T-cell (primary cell): ENCODE results near the gene MN1. TPM values are rescaled to one million over a fixed set of nuclear protein-coding genes. Genes with fewer than 3 reads are reported as not detected.

Experiments used
- ATAC-seq, 4 experiments: fragments of 200-7000 bp in 3 of 4; fragments of 150-1000 bp in 1 of 4; cut with Tn5 transposase; replicated peaks in 1 of 4; 1 replicate in 3 of 4; 2 replicates in 1 of 4; pipeline ENCODE4 v1.10.0; 2021; ENCODE audit warnings: moderate library complexity in 3 of 4, mild to moderate bottlenecking in 2 of 4, moderate number of reproducible peaks in 1 of 4
- CTCF ChIA-PET, 2 donors: fragments of 300-600 bp; sonication (Branson Sonifier 250); formaldehyde crosslinking; loops; one replicate each; lab custom pipeline; 2022; ENCODE audit warnings: antibody characterized with exemption in 2 of 2; lab: Charles Lee
- POLR2A ChIA-PET, 2 donors: fragments of 300-600 bp; sonication (Branson Sonifier 250); formaldehyde crosslinking; loops; one replicate each; lab custom pipeline; 2022; ENCODE audit warnings: antibody characterized with exemption in 2 of 2; lab: Charles Lee
- DNase-seq, 35 experiments: peaks; one replicate each; pipeline versions ENCODE4 v3.0.0 to v3.0.0-alpha.2; 2013 to 2023
- H3K27ac ChIP-seq: one replicate; pipeline ENCODE4 v1.5.1; 2013; ENCODE audit warnings: low read length
- H3K27me3 ChIP-seq, 2 experiments: replicated peaks in 1 of 2; 1 replicate in 1 of 2; 2 replicates in 1 of 2; pipeline versions ENCODE4 v1.6.1 to v1.7.0; 2013; ENCODE audit warnings: low read length in 1 of 2, mixed read lengths in 1 of 2; ENCODE audit not compliant: control insufficient read depth in 2 of 2, insufficient read depth in 2 of 2; ENCODE audit errors: extremely low read depth in 1 of 2
- H3K36me3 ChIP-seq, 2 donors: 1 replicate in 1 of 2; 2 replicates in 1 of 2; pipeline versions ENCODE4 v1.6.1 to v1.7.0; 2013; ENCODE audit warnings: low read length in 1 of 2; ENCODE audit not compliant: control insufficient read depth in 2 of 2, insufficient read depth in 1 of 2; ENCODE audit errors: extremely low read depth in 1 of 2
- H3K4me1 ChIP-seq, 2 experiments: 1 replicate in 1 of 2; 2 replicates in 1 of 2; pipeline versions ENCODE4 v1.6.1 to v1.7.0; 2013; ENCODE audit warnings: low read length in 2 of 2, mixed read lengths in 1 of 2; ENCODE audit not compliant: insufficient read depth in 2 of 2, control insufficient read depth in 1 of 2; ENCODE audit errors: extremely low read depth in 1 of 2
- H3K4me3 ChIP-seq, 2 donors: 1 replicate in 1 of 2; 2 replicates in 1 of 2; pipeline versions ENCODE4 v1.5.1 to v1.7.0; 2013; ENCODE audit warnings: mild to moderate bottlenecking in 2 of 2, low read length in 1 of 2, moderate library complexity in 1 of 2; ENCODE audit not compliant: control insufficient read depth in 1 of 2; ENCODE audit errors: extremely low read depth in 1 of 2
- H3K9me3 ChIP-seq: 2 replicates; pipeline ENCODE4 v1.7.0; 2013
- H3K27ac Mint-ChIP-seq, 2 donors: one replicate each; pipeline ENCODE4 v1.8.0; 2020 to 2021; ENCODE audit warnings: mild to moderate bottlenecking in 2 of 2, mixed read lengths in 2 of 2
- H3K27me3 Mint-ChIP-seq, 2 donors: one replicate each; pipeline ENCODE4 v1.8.0; 2021 to 2022; ENCODE audit warnings: mixed read lengths in 2 of 2
- H3K36me3 Mint-ChIP-seq: one replicate; pipeline ENCODE4 v1.8.0; 2021; ENCODE audit warnings: mixed read lengths
- H3K4me1 Mint-ChIP-seq, 3 donors: one replicate each; pipeline ENCODE4 v1.8.0; 2020 to 2022; ENCODE audit warnings: mixed read lengths in 3 of 3, mild to moderate bottlenecking in 1 of 3
- H3K4me3 Mint-ChIP-seq, 3 donors: one replicate each; pipeline ENCODE4 v1.8.0; 2020 to 2022; ENCODE audit warnings: mild to moderate bottlenecking in 3 of 3, mixed read lengths in 3 of 3, moderate library complexity in 3 of 3
- H3K9me3 Mint-ChIP-seq, 3 donors: one replicate each; pipeline ENCODE4 v1.8.0; 2020 to 2022; ENCODE audit warnings: mixed read lengths in 3 of 3
- WGBS: methylation state at CpG from one replicate; pipeline ENCODE4 v1.1.5; 2013; ENCODE audit warnings: missing lambda C conversion rate; ENCODE audit not compliant: insufficient coverage; 5-methylcytosine and 5-hydroxymethylcytosine counted together
- total RNA-seq, 35 experiments: library from RNA in 6 of 35; stranded (reverse) in 6 of 35; fragments of 120-200 nt in 1 of 35; gene quantifications; one replicate each; pipeline versions ENCODE4 v1.2.1 to v1.2.4 and lab custom pipeline; 2013 to 2026

The MN1 gene
- total RNA-seq, 5 donors from 2014 or later (not counting 1 experiment from before 2014, with no cell fraction given) = 0.22 to 0.43 (median 0.32) TPM

DNA sequence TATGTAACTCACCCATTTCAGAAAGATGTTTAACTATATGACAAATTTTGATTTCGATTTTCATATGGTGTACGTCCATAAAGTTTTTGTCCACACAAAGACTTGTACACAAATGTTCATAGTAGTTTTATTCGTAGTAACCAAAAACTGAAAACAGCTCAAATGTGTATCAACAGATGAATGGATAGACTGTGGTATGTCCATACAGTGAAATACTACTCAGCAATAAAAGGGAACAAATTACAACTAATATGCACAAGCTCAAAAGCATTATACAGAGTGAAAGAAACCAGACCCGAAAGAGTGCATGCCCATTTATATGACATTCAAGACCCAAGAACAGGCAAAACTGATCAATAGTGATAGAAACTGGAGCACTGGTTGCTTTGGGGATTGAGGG is 64.0 kb downstream of the MN1 start:
- no peak overlapping the region for H3K4me3 Mint-ChIP-seq
- POLR2A ChIA-PET = no interaction called here

DNA sequence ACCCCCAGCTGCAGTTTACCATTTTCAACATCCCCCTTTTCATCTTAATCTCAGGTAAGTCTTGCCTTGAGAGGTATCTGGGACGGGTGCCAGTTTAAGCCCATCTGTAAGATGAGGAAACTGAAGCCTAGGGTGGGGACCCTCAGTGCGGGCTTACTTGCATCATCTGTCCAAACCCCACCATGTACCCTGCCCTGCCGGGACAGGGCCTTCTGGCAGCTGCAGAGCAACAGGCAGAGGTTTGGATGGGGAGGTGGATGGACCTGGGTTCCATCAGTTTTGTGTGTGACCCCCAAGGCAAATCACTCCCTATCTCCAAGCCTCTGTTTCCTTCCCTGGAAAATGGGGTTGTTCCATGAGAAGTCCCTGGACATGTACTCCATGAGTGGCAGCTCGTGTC is 67.5 kb downstream of the MN1 start:
- Histone ChIP-seq H3K27ac (no peak overlapping the region), H3K4me1 (no peaks in the 10 kb centered on the region), H3K4me3 (no peak overlapping the region), H3K27me3 (peaks cover 0 to 15% of the 10 kb centered on the region in 2 experiments), H3K9me3 (no peaks in the 10 kb centered on the region), H3K36me3 (no peaks in the 10 kb centered on the region)
- 28% methylated on average over 2 of the region's 4 CpGs for WGBS
- Mint-ChIP-seq H3K9me3 (peaks cover 6 to 14% (median 8%) of the 10 kb centered on the region in 3 donors), H3K27me3 (peaks cover 0 to 6% of the 10 kb centered on the region in 2 donors), H3K4me1 (no peaks in the 10 kb centered on the region), H3K27ac (no peak overlapping the region), H3K4me3 (no peak overlapping the region), H3K36me3 (no peaks in the 10 kb centered on the region)
- POLR2A ChIA-PET = no interaction called here
- CTCF ChIA-PET = no interaction called here
- DNase-seq (no peak), ATAC-seq (no peak)

More for the DNA sequence above, 64.0 kb downstream of the MN1 start:
- Mint-ChIP-seq H3K36me3 (no peaks in the 10 kb centered on the region), H3K4me1 (no peaks in the 10 kb centered on the region), H3K27me3 (no peaks in the 10 kb centered on the region), H3K27ac (no peak overlapping the region), H3K9me3 (peaks cover 6 to 14% (median 13%) of the 10 kb centered on the region in 3 donors)
- no peaks in the 10 kb centered on the region for H3K4me1 ChIP-seq
- no peak overlapping the region for H3K27ac ChIP-seq
- H3K27me3 ChIP-seq = peaks cover 0 to 6% of the 10 kb centered on the region in 2 experiments
- CTCF ChIA-PET = no interaction called here
- no peak for DNase-seq
- ATAC-seq = no peak
- WGBS = no CpG with 5 or more reads among the region's 4 CpGs
- no peaks in the 10 kb centered on the region for H3K9me3 ChIP-seq
- H3K4me3 ChIP-seq = no peak overlapping the region
- H3K36me3 ChIP-seq = no peaks in the 10 kb centered on the region

DNA sequence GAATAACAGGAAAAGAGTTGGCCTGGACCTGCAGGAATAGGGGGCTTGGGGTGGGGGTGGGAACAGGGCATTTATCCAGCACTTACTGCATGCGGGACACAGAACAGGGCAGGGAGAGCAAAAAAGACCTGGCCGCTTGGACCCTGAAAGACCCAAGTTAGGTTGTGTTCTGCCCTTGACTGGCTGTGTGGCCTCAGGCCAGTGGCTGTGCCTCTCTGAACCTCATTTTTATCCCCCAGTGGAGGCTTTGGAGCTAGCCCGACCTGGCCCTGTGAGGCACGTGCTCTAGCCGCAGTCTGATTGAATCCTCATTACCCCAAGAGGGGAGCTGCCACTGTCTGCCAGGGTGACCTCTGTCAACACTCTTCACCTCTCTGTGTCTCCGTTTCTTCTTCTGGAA is 68.7 kb downstream of the MN1 start:
- peaks cover 5 to 6% (median 5%) of the 10 kb centered on the region in 3 donors for H3K9me3 Mint-ChIP-seq
- DNase-seq = no peak
- CTCF ChIA-PET = no interaction called here

DNA sequence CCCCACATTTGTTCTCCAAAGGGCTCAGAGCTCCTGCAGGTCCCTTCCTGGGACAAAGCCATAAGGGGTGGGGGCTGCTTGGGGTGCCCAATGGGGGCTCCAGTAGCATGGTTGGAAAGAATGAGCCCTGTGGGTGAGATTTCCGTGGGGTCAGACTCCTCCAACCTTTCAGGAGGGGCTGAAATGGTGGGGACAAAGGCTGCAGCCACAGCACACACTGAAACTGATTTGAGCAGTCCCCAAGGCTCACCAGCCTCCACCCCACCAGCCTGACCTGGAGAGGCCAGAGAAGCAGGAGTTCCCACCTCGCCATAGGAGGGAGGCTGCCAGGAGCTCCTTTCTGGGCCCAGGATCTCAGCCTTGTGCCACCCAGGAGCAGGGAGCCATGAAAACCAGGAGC is 69.2 kb downstream of the MN1 start:
- CTCF ChIA-PET = no interaction called here
- POLR2A ChIA-PET = no interaction called here

More for the DNA sequence above, 68.7 kb downstream of the MN1 start:
- Mint-ChIP-seq H3K4me1 (no peaks in the 10 kb centered on the region), H3K36me3 (no peaks in the 10 kb centered on the region), H3K27me3 (peaks cover 3 to 6% of the 10 kb centered on the region in 2 donors), H3K27ac (no peak overlapping the region), H3K4me3 (no peak overlapping the region)
- H3K4me1 ChIP-seq = no peaks in the 10 kb centered on the region
- POLR2A ChIA-PET = no interaction called here
- no peaks in the 10 kb centered on the region for H3K36me3 ChIP-seq
- no peak overlapping the region for H3K27ac ChIP-seq
- H3K9me3 ChIP-seq = no peaks in the 10 kb centered on the region
- peaks cover 0 to 20% of the 10 kb centered on the region in 2 experiments for H3K27me3 ChIP-seq
- no peak for ATAC-seq
- H3K4me3 ChIP-seq = no peak overlapping the region
- 79% methylated on average over 6 of the region's 6 CpGs for WGBS

DNA sequence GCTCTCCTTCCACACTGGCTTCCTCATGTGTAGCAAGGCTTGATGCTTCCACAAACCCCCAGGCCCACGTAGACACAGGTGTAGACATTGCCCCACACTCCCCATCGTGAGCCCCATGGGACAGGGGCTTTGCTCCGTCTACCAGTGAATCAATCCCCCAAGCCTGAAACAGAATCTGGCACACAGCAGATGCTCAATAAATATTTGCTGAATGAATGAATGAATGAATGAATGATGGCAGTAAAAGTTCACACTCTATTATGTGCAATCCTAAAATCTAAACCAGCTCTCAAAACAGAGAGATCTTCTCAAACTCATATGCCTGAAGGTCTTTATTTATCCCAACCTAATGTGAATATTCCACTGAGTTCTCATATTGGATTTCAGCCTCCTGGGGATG is 69.9 kb downstream of the MN1 start:
- WGBS = 80% methylated on average over 1 of the region's 3 CpGs

More for the DNA sequence above, 69.2 kb downstream of the MN1 start:
- H3K36me3 Mint-ChIP-seq = no peaks in the 10 kb centered on the region
- WGBS = 50% methylated on average over 1 of the region's 2 CpGs
- no peak for ATAC-seq
- peaks cover 7 to 11% of the 10 kb centered on the region in 2 donors for H3K27me3 Mint-ChIP-seq
- no peak overlapping the region for H3K27ac Mint-ChIP-seq
- peaks cover under 1 to 2% (median under 1%) of the 10 kb centered on the region in 3 donors for H3K9me3 Mint-ChIP-seq
- no peak overlapping the region for H3K4me3 Mint-ChIP-seq
- H3K4me3 ChIP-seq = no peak overlapping the region
- H3K9me3 ChIP-seq = no peaks in the 10 kb centered on the region
- no peaks in the 10 kb centered on the region for H3K4me1 Mint-ChIP-seq
- DNase-seq = no peak
- no peaks in the 10 kb centered on the region for H3K36me3 ChIP-seq
- no peak overlapping the region for H3K27ac ChIP-seq
- no peaks in the 10 kb centered on the region for H3K4me1 ChIP-seq
- H3K27me3 ChIP-seq = peaks cover 0 to 20% of the 10 kb centered on the region in 2 experiments

DNA sequence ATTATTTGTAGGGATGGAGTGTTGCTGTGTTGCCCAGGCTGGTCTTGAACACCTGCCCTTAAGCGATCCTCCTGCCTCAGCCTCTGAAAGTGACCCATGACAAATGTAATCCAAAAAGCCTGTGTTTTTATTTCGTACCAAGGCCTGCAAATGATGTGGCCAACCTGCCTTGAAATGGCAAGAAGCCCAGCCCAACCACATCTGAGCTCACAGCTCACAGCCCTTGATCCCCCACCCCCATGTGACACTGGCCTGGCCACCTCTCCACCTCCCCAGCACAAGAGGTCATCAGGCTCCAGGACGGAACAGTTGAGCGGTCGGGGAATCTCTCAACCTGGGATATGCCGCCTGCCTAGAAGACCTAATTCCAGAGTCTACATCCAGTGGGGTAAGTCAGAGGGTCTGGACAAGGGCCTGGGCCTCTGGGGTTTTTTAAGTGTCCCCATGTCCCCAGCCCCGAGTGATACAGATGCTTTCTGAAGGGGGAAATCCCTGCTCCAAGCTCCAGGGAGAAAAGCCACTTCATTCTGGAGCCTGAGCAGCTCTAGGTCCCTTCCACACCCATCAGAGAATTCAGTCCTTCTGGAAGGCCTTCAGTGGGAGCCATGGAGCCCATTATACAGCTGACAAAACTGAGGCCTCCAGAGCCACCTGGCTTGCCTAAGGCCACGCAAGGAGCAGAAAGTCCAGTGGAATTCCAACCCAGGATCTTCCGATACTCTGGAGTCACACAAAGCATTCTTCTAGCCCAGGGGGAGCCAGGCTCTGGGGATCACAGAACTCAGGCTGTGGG is 70.7 kb downstream of the MN1 start:
- ChIA-PET CTCF (no interaction called here), POLR2A (no interaction called here)
- no peak overlapping the region for H3K27ac ChIP-seq
- no peak overlapping the region for H3K4me3 ChIP-seq
- Mint-ChIP-seq H3K27ac (no peak overlapping the region), H3K9me3 (peaks cover 0 to 1% (median 0%) of the 10 kb centered on the region in 3 donors), H3K36me3 (no peaks in the 10 kb centered on the region), H3K4me3 (no peak overlapping the region), H3K4me1 (no peaks in the 10 kb centered on the region), H3K27me3 (peaks cover 9 to 14% of the 10 kb centered on the region in 2 donors)
- H3K9me3 ChIP-seq = no peaks in the 10 kb centered on the region
- H3K4me1 ChIP-seq = no peaks in the 10 kb centered on the region
- 78% methylated on average over 5 of the region's 9 CpGs for WGBS
- DNase-seq (no peak), ATAC-seq (no peak)
- H3K27me3 ChIP-seq = peaks cover 0 to 29% of the 10 kb centered on the region in 2 experiments
- H3K36me3 ChIP-seq = no peaks in the 10 kb centered on the region

More for the DNA sequence above, 69.9 kb downstream of the MN1 start:
- Mint-ChIP-seq H3K27ac (no peak overlapping the region), H3K4me3 (no peak overlapping the region), H3K27me3 (peaks cover 9 to 14% of the 10 kb centered on the region in 2 donors), H3K4me1 (no peaks in the 10 kb centered on the region), H3K9me3 (no peaks in the 10 kb centered on the region), H3K36me3 (no peaks in the 10 kb centered on the region)
- Histone ChIP-seq H3K4me3 (no peak overlapping the region), H3K27ac (no peak overlapping the region), H3K4me1 (no peaks in the 10 kb centered on the region), H3K9me3 (no peaks in the 10 kb centered on the region), H3K27me3 (peaks cover 0 to 26% of the 10 kb centered on the region in 2 experiments), H3K36me3 (no peaks in the 10 kb centered on the region)
- DNase-seq (no peak), ATAC-seq (no peak)
- ChIA-PET POLR2A (no interaction called here), CTCF (no interaction called here)
